GM21381 (cell line): ENCODE results near the gene GCAT.
A peak's percentile ranks its signal among the peaks of the same experiment; 100 is the strongest.

Experiments
- ATAC-seq: cut with Tn5 transposase; IDR thresholded peaks from one replicate; pipeline ENCODE4 v1.9.1; 2021; ENCODE audit warnings: mild to moderate bottlenecking, moderate library complexity; ENCODE audit not compliant: unreplicated experiment

GCAT gene

GRCh38 chr22:37807410-37808293 is at the start of gene GCAT:
Gene GCAT, plus strand, starts transcription at chr22:37807934. Its CDS starts 34 bp downstream, at chr22:37807968.
- peak; percentile 87 for ATAC-seq

GRCh38 chr22:37758694-37759093 is 49.0 kb upstream of the GCAT start:
- ATAC-seq = no peak

- ATAC-seq = no peak
Observed at GRCh38 chr22:37759281-37759680, 48.5 kb upstream of the GCAT start.

- no peak for ATAC-seq
Observed at GRCh38 chr22:37760152-37760551, 47.6 kb upstream of the GCAT start.

- ATAC-seq = no peak
Observed at GRCh38 chr22:37762389-37762836, 45.3 kb upstream of the GCAT start.

- no peak for ATAC-seq
Observed at GRCh38 chr22:37763012-37763411, 44.7 kb upstream of the GCAT start.

- ATAC-seq = no peak
Observed at GRCh38 chr22:37763652-37764051, 44.1 kb upstream of the GCAT start.

- ATAC-seq = no peak
Observed at GRCh38 chr22:37764622-37765021, 43.1 kb upstream of the GCAT start.

GRCh38 chr22:37765498-37765897 is 42.2 kb upstream of the GCAT start:
- ATAC-seq = no peak

- no peak for ATAC-seq
Observed at GRCh38 chr22:37765953-37766576, 41.7 kb upstream of the GCAT start.

GRCh38 chr22:37768273-37768672 is 39.5 kb upstream of the GCAT start:
- no peak for ATAC-seq

GRCh38 chr22:37769056-37769455 is 38.7 kb upstream of the GCAT start:
- no peak for ATAC-seq

- no peak for ATAC-seq
Observed at GRCh38 chr22:37771081-37771480, 36.7 kb upstream of the GCAT start.

GRCh38 chr22:37771702-37772427 is 35.9 kb upstream of the GCAT start:
- no peak for ATAC-seq

- no peak for ATAC-seq
Observed at GRCh38 chr22:37774728-37775127, 33.0 kb upstream of the GCAT start.

- ATAC-seq = no peak
Observed at GRCh38 chr22:37775785-37776638, 31.7 kb upstream of the GCAT start.

GRCh38 chr22:37776639-37777005 is 31.1 kb upstream of the GCAT start:
- no peak for ATAC-seq

- ATAC-seq = peak; percentile 60
Observed at GRCh38 chr22:37777122-37777687, 30.5 kb upstream of the GCAT start.

GRCh38 chr22:37778370-37779009 is 29.2 kb upstream of the GCAT start:
- no peak for ATAC-seq
